Nephron progenitor cell (in vitro differentiated cells): Measurements from ENCODE around the gene ITPKA.
"Not testable (repeated sequence)": the region's sequence is repeated elsewhere in the genome, so short reads cannot be mapped to it uniquely, and the experiment has no call there.

Experiments used
- DNase-seq: peaks from one replicate; pipeline ENCODE4 v3.0.0; 2021
- H3K27ac Mint-ChIP-seq: 2 replicates; pipeline ENCODE4 v1.8.0; 2021; ENCODE audit warnings: mild to moderate bottlenecking, moderate library complexity, mixed read lengths
- H3K27me3 Mint-ChIP-seq: 2 replicates; pipeline ENCODE4 v1.8.0; 2021; ENCODE audit warnings: mild to moderate bottlenecking, low read depth, mixed read lengths; ENCODE audit not compliant: poor library complexity
- H3K36me3 Mint-ChIP-seq: 2 replicates; pipeline ENCODE4 v1.8.0; 2021; ENCODE audit warnings: low read depth, mixed read lengths
- H3K4me1 Mint-ChIP-seq: 2 replicates; pipeline ENCODE4 v1.8.0; 2021; ENCODE audit warnings: mixed read lengths
- H3K4me3 Mint-ChIP-seq: 2 replicates; pipeline ENCODE4 v1.8.0; 2021; ENCODE audit warnings: mild to moderate bottlenecking, moderate library complexity, mixed read lengths
- H3K9me3 Mint-ChIP-seq: 2 replicates; pipeline ENCODE4 v1.8.0; 2021; ENCODE audit warnings: mild to moderate bottlenecking, moderate library complexity, mixed read lengths
- CTCF ChIP-seq: fragments of 200-600 bp; sonication (generic); IDR thresholded peaks from 2 replicates; pipeline ENCODE4 v1.5.0; 2021; ENCODE audit warnings: antibody characterized with exemption

ITPKA gene

GRCh38 chr15:41466711-41467110 lies 27.0 kb upstream of the ITPKA start:
- Mint-ChIP-seq H3K4me3 (no peak overlapping the region), H3K4me1 (no peaks in the 10 kb centered on the region), H3K27ac (no peak overlapping the region), H3K36me3 (peaks cover 88% of the 10 kb centered on the region), H3K9me3 (no peaks in the 10 kb centered on the region), H3K27me3 (peaks cover 2% of the 10 kb centered on the region)
- TF ChIP-seq CTCF = no peak
- no peak for DNase-seq

- not testable (repeated sequence) for H3K4me3 Mint-ChIP-seq, H3K27ac Mint-ChIP-seq
- peaks cover 77% of the 10 kb centered on the region for H3K36me3 Mint-ChIP-seq
Observed at GRCh38 chr15:41469644-41470043, 24.0 kb upstream of the ITPKA start.

DNA sequence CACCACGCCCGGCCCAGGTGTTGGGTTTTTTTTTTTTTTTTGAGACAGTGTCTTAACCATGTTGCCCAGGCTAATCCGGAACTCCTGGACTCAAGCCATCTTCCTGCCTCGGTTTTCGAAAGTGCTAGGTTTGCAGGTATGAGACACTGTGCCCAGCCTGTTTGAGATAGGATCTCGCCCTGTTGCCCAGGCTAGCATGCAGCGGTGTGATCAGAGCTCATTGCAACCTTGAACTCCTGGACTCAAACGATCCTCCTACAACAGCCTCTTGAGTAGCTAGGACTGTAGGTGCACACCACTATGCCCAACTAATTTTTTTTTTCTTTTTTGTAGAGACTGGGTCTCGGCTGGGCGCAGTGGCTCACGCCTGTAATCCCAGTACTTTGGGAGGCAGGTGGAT lies 20.3 kb upstream of the ITPKA start:
- H3K9me3 Mint-ChIP-seq = no peaks in the 10 kb centered on the region
- DNase-seq = no peak
- H3K27me3 Mint-ChIP-seq = no peaks in the 10 kb centered on the region
- peaks cover 79% of the 10 kb centered on the region for H3K36me3 Mint-ChIP-seq
- H3K27ac Mint-ChIP-seq = no peak overlapping the region
- no peaks in the 10 kb centered on the region for H3K4me1 Mint-ChIP-seq
- TF ChIP-seq CTCF = no peak
- H3K4me3 Mint-ChIP-seq = no peak overlapping the region

More at GRCh38 chr15:41469644-41470043, 24.0 kb upstream of the ITPKA start:
- H3K27me3 Mint-ChIP-seq, H3K9me3 Mint-ChIP-seq, H3K4me1 Mint-ChIP-seq, DNase-seq: not testable (repeated sequence)

- Mint-ChIP-seq H3K4me1 (no peaks in the 10 kb centered on the region), H3K4me3 (no peak overlapping the region), H3K27ac (no peak overlapping the region), H3K9me3 (no peaks in the 10 kb centered on the region), H3K36me3 (peaks cover 79% of the 10 kb centered on the region), H3K27me3 (no peaks in the 10 kb centered on the region)
- DNase-seq = no peak
- TF ChIP-seq CTCF = no peak
Observed at GRCh38 chr15:41474436-41474835, 19.2 kb upstream of the ITPKA start.

DNA sequence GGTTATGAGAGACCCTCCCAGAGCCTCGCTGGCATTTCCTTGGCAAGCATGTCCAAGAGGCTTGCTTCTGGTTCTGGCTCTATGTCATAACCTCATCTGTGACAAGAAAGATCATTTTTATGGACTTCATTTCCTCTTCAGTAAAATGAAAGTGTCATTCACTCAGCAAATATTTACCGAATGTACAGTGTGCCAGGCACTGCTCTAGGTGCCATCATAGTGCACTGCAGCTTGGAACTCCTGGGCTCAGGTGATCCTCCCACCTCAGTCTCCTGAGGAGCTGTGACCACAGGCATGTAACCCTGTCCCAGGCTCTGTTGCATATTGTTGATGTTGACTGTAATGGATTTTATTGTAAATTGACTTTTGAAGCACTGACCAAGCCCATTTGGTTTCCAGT lies 18.7 kb upstream of the ITPKA start:
- Mint-ChIP-seq H3K27ac (no peak overlapping the region), H3K4me1 (no peaks in the 10 kb centered on the region), H3K36me3 (peaks cover 77% of the 10 kb centered on the region), H3K4me3 (no peak overlapping the region), H3K27me3 (no peaks in the 10 kb centered on the region), H3K9me3 (no peaks in the 10 kb centered on the region)
- no peak for DNase-seq
- no peak for TF ChIP-seq CTCF

- H3K27me3 Mint-ChIP-seq = no peaks in the 10 kb centered on the region
- H3K4me1 Mint-ChIP-seq = no peaks in the 10 kb centered on the region
- H3K27ac Mint-ChIP-seq = no peak overlapping the region
- H3K36me3 Mint-ChIP-seq = peaks cover 77% of the 10 kb centered on the region
- H3K4me3 Mint-ChIP-seq = no peak overlapping the region
- DNase-seq = no peak
- no peaks in the 10 kb centered on the region for H3K9me3 Mint-ChIP-seq
- TF ChIP-seq CTCF = no peak
Observed at GRCh38 chr15:41476416-41477048, 17.1 kb upstream of the ITPKA start.
